MCF 10A (cell line): ENCODE data around the gene PRSS21. TPM values are rescaled to one million over a fixed set of nuclear protein-coding genes. Genes with fewer than 3 reads are reported as not detected.

ENCODE experiments used
- BruUV-seq: library from RNA; stranded (reverse); fragments of 400-500 nt; replicated peaks from 2 replicates; lab custom pipeline; 2021; lab: Mats Ljungman, UMichigan
- CTCF ChIA-PET: fragments of 300-600 bp; sonication (Branson Sonifier 250); formaldehyde crosslinking; extraction: SDS; loops from one replicate; lab custom pipeline; 2021; ENCODE audit warnings: antibody characterized with exemption, inconsistent platforms; lab: Yijun Ruan, JAX
- POLR2A ChIA-PET: fragments of 300-600, 350-650 bp; sonication (Branson Sonifier 250); formaldehyde crosslinking; extraction: SDS; loops from one replicate; lab custom pipeline; 2020; ENCODE audit warnings: antibody characterized with exemption, inconsistent platforms; lab: Yijun Ruan, JAX
- DNase-seq: peaks from one replicate; pipeline ENCODE4 v3.0.0-alpha.2; 2018; ENCODE audit not compliant: unreplicated experiment
- H3K27ac Mint-ChIP-seq: one replicate; pipeline ENCODE4 v1.8.0; 2022; ENCODE audit warnings: mild to moderate bottlenecking, low read depth, mixed read lengths; ENCODE audit not compliant: unreplicated experiment
- H3K27me3 Mint-ChIP-seq: one replicate; pipeline ENCODE4 v1.8.0; 2022; ENCODE audit warnings: mixed read lengths; ENCODE audit not compliant: insufficient read depth, unreplicated experiment
- H3K36me3 Mint-ChIP-seq: one replicate; pipeline ENCODE4 v1.8.0; 2022; ENCODE audit warnings: mild to moderate bottlenecking, moderate library complexity, mixed read lengths; ENCODE audit not compliant: insufficient read depth, unreplicated experiment
- H3K4me1 Mint-ChIP-seq: one replicate; pipeline ENCODE4 v1.8.0; 2022; ENCODE audit warnings: mixed read lengths; ENCODE audit not compliant: insufficient read depth, unreplicated experiment
- H3K4me3 Mint-ChIP-seq: one replicate; pipeline ENCODE4 v1.8.0; 2022; ENCODE audit warnings: mild to moderate bottlenecking, moderate library complexity, mixed read lengths; ENCODE audit not compliant: unreplicated experiment
- H3K9me3 Mint-ChIP-seq: one replicate; pipeline ENCODE4 v1.8.0; 2022; ENCODE audit warnings: mixed read lengths; ENCODE audit not compliant: unreplicated experiment
- intact Hi-C: fragments of 100-400 bp; cut with micrococcal nuclease; formaldehyde crosslinking; loops from 2 replicates; pipeline ENCODE4 v1.14.1; 2022
- total RNA-seq: library from RNA; stranded (reverse); gene quantifications from 2 replicates; pipeline ENCODE4 v1.2.3, GENCODE V29; 2022
- TF ChIP-seq, protein P1 (sequence below): fragments of 200-600 bp; IDR thresholded peaks from one replicate; pipeline ENCODE4 v1.8.0; 2022; ENCODE audit warnings: antibody characterized with exemption, mild to moderate bottlenecking; ENCODE audit not compliant: unreplicated experiment

Gene PRSS21
- total RNA-seq, 1 experiment from 2014 or later, result 16.4 TPM

- intact Hi-C loops, result loop anchor here (1.0 to 5.0 kb wide), 2 partner anchors 29 to 68 kb away; no protein-coding TSS in a partner anchor
- TF ChIP-seq, protein P1, sequence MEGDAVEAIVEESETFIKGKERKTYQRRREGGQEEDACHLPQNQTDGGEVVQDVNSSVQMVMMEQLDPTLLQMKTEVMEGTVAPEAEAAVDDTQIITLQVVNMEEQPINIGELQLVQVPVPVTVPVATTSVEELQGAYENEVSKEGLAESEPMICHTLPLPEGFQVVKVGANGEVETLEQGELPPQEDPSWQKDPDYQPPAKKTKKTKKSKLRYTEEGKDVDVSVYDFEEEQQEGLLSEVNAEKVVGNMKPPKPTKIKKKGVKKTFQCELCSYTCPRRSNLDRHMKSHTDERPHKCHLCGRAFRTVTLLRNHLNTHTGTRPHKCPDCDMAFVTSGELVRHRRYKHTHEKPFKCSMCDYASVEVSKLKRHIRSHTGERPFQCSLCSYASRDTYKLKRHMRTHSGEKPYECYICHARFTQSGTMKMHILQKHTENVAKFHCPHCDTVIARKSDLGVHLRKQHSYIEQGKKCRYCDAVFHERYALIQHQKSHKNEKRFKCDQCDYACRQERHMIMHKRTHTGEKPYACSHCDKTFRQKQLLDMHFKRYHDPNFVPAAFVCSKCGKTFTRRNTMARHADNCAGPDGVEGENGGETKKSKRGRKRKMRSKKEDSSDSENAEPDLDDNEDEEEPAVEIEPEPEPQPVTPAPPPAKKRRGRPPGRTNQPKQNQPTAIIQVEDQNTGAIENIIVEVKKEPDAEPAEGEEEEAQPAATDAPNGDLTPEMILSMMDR, result peak; percentile 80
- H3K9me3 Mint-ChIP-seq, result no peaks in the 10 kb centered on the region
- H3K36me3 Mint-ChIP-seq, result no peaks in the 10 kb centered on the region
- no peaks in the 10 kb centered on the region for H3K27me3 Mint-ChIP-seq
- CTCF ChIA-PET, result interaction anchor here (0.8 to 1.0 kb wide), 3 partner anchors 15 to 155 kb away, joined by 3 to 4 read pairs (median 4); no protein-coding TSS in a partner anchor
- no TSS peak for BruUV-seq
- no peak overlapping the region for H3K4me3 Mint-ChIP-seq
- DNase-seq, result peak; percentile 69
- peaks cover 31% of the 10 kb centered on the region for H3K4me1 Mint-ChIP-seq
- POLR2A ChIA-PET, result interaction anchor here (0.8 to 1.7 kb wide), 2 partner anchors 28 to 61 kb away, joined by 3 to 4 read pairs; partner anchors contain the start of gene ELOB
- no peak overlapping the region for H3K27ac Mint-ChIP-seq
Measured at GRCh38 chr16:2838928-2839327, 21.9 kb downstream of the PRSS21 start.

DNA sequence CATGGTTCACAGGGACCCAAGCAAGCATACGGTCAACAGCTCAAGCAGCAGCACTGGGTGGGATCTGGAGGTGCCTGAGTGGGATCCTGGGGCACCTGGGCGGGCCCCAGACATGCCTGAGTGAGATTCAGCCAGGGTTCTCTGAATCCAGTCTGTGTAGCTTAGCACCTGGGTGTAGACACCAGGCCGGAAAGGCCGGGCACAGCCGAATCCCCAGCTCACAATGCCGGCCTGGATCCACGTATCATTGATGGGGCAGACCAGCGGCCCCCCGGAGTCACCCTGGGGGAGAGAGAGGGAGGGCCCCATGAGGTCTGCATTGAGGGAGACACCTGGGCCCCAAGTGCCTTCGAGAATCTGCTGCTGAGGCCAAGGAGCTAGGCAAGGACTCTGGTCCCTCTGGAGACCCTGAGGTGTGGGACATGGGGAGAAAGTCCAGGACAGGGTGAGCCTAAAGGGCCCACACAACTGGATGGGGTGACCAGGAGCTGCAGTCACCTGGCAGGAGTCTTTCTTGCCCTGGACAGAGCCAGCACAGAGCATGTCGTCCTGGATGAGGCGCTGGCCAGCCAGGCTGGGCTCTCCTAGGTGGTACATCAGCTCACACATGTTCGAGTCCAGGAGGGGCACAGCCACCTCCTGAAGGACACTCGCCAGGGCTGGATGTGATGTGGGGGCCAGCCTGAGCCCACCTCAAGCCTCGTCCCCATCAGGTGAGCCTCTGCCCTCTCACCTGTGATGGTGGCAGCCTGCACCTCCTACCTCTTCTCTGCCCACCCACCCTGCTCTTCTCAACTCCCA, 22.8 kb downstream of the PRSS21 start:
- no peak for DNase-seq
- no TSS peak for BruUV-seq
- intact Hi-C loops, result loop anchor here (1.0 to 5.0 kb wide), 2 partner anchors 28 to 67 kb away; no protein-coding TSS in a partner anchor
- no peaks in the 10 kb centered on the region for H3K36me3 Mint-ChIP-seq
- ChIA-PET CTCF (interaction anchor here (0.7 to 1.0 kb wide), 3 partner anchors 15 to 64 kb away, joined by 3 to 4 read pairs (median 4); no protein-coding TSS in a partner anchor), POLR2A (interaction anchor here (0.8 to 1.7 kb wide), 2 partner anchors 29 to 62 kb away, joined by 3 to 4 read pairs; partner anchors contain the start of gene ELOB)
- no peak overlapping the region for H3K4me3 Mint-ChIP-seq
- H3K9me3 Mint-ChIP-seq, result no peaks in the 10 kb centered on the region
- peaks cover 26% of the 10 kb centered on the region for H3K4me1 Mint-ChIP-seq
- TF ChIP-seq, protein P1, result no peak
- no peak overlapping the region for H3K27ac Mint-ChIP-seq
- no peaks in the 10 kb centered on the region for H3K27me3 Mint-ChIP-seq

GRCh38 chr16:2840914-2841313, 23.9 kb downstream of the PRSS21 start:
- Mint-ChIP-seq H3K36me3 (no peaks in the 10 kb centered on the region), H3K27me3 (no peaks in the 10 kb centered on the region), H3K9me3 (no peaks in the 10 kb centered on the region), H3K4me3 (no peak overlapping the region), H3K4me1 (peaks cover 17% of the 10 kb centered on the region), H3K27ac (no peak overlapping the region)
- no TSS peak for BruUV-seq
- DNase-seq, result no peak
- intact Hi-C loops, result no loop called here
- POLR2A ChIA-PET, result no interaction called here
- CTCF ChIA-PET, result interaction anchor here (0.6 kb wide), 1 partner anchor 15 kb away, joined by 3 read pairs; no protein-coding TSS in a partner anchor
- TF ChIP-seq, protein P1, result no peak

DNA sequence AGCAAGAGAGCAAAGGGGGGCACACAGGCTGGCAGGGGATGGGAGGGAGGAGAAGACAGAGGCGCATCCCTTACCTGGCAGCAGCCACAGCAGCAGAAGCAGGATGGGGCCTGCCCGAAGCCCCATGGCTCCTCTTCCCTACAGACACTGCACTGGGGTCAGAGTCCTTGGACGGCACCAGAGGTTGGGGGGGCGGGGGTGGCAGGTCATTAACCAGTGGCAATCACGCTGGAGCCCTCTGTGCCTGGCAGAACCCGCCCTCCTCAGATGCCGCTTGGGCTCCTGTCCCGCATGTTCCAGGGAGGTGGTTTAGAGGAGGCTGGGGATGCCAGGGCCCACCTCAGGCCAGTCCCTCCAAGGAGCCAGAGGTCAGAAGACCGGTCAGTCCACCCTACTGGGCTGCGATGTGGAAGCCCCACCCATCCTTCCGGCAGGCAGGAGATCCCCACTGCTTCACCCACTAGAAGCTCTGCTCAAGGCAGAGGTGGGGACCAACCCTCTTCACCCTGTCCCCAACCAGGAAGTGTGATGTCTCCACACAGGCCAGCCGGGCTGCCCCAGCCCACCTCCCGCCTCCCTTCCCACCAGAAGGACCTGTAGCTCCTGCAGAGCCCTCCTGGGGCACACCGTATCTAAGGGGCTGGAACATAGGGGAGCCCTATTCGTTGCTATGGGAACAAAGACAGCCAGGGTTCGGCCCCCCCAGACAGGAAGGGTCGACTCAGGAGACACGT, 24.7 kb downstream of the PRSS21 start:
- DNase-seq, result no peak
- H3K9me3 Mint-ChIP-seq, result no peaks in the 10 kb centered on the region
- CTCF ChIA-PET, result no interaction called here
- TF ChIP-seq, protein P1, result no peak
- H3K36me3 Mint-ChIP-seq, result no peaks in the 10 kb centered on the region
- H3K4me1 Mint-ChIP-seq, result peaks cover 15% of the 10 kb centered on the region
- POLR2A ChIA-PET, result no interaction called here
- no peak overlapping the region for H3K4me3 Mint-ChIP-seq
- no TSS peak for BruUV-seq
- no peaks in the 10 kb centered on the region for H3K27me3 Mint-ChIP-seq
- intact Hi-C loops, result no loop called here
- H3K27ac Mint-ChIP-seq, result no peak overlapping the region
